Islet of Langerhans (tissue), 1 donor: ENCODE measurements around the gene LTA.
"Not testable (repeated sequence)": the region's sequence is repeated elsewhere in the genome, so short reads cannot be mapped to it uniquely, and the experiment has no call there.

Source experiments
- FAIRE-seq: peaks from one replicate; lab custom pipeline; 2011; peaks lifted over from hg19 to GRCh38; lab: Jason Lieb, UNC

Gene LTA

GRCh38 chr6:31541658-31542521, 30.2 kb upstream of the LTA start, which contains the start of gene DDX39B:
Gene DDX39B, minus strand, starts transcription at chr6:31542003. Its CDS starts 1,471 bp downstream, at chr6:31540532.
- no peak for FAIRE-seq

GRCh38 chr6:31543639-31544038, 28.4 kb upstream of the LTA start:
- no peak for FAIRE-seq

- FAIRE-seq: no peak
Measured at GRCh38 chr6:31544676-31545075, 27.4 kb upstream of the LTA start.

GRCh38 chr6:31545291-31545690, 26.8 kb upstream of the LTA start:
- FAIRE-seq: no peak

GRCh38 chr6:31546339-31546957, 25.6 kb upstream of the LTA start, which contains the start of gene ATP6V1G2:
Gene ATP6V1G2, minus strand, starts transcription at chr6:31546608. Its CDS starts 49 bp downstream, at chr6:31546559.
- no peak for FAIRE-seq

GRCh38 chr6:31546958-31547726, 24.9 kb upstream of the LTA start, which contains the start of gene NFKBIL1:
Gene NFKBIL1, plus strand, starts transcription at chr6:31547608. Its CDS starts 87 bp downstream, at chr6:31547695.
- peak; percentile 77 for FAIRE-seq

- FAIRE-seq: no peak
Measured at GRCh38 chr6:31547727-31548543, 24.2 kb upstream of the LTA start.

GRCh38 chr6:31548544-31548873, 23.6 kb upstream of the LTA start:
- FAIRE-seq: no peak

GRCh38 chr6:31551371-31551770, 20.7 kb upstream of the LTA start:
- not testable (repeated sequence) for FAIRE-seq

GRCh38 chr6:31556307-31556706, 15.8 kb upstream of the LTA start:
- FAIRE-seq: no peak

- no peak for FAIRE-seq
Measured at GRCh38 chr6:31557443-31558317, 14.4 kb upstream of the LTA start.

GRCh38 chr6:31558318-31558625, 13.8 kb upstream of the LTA start:
- FAIRE-seq: no peak

GRCh38 chr6:31558631-31559500, 13.2 kb upstream of the LTA start:
- FAIRE-seq: no peak

- FAIRE-seq: no peak
Measured at GRCh38 chr6:31559606-31559957, 12.5 kb upstream of the LTA start.

GRCh38 chr6:31559958-31560696, 12.0 kb upstream of the LTA start:
- no peak for FAIRE-seq

GRCh38 chr6:31560697-31561058, 11.4 kb upstream of the LTA start:
- FAIRE-seq: no peak

- no peak for FAIRE-seq
Measured at GRCh38 chr6:31567531-31568370, 4.3 kb upstream of the LTA start.

GRCh38 chr6:31568537-31568961, 3.5 kb upstream of the LTA start:
- FAIRE-seq: no peak
